OCI-LY1 (cell line): ENCODE measurements around the gene OTULINL.

Experiments used
- H2AFZ ChIP-seq: fragments of 200-600 bp; sonication (generic), shearing (Covaris generic); 2 replicates; pipeline ENCODE4 v1.6.0; 2014; ENCODE audit warnings: antibody characterized with exemption, mild to moderate bottlenecking, low read length
- H3F3A ChIP-seq: fragments of 200-600 bp; sonication (generic), shearing (Covaris generic); 2 replicates; pipeline ENCODE4 v1.6.0; 2014; ENCODE audit warnings: mild to moderate bottlenecking, antibody characterized with exemption, low read length, moderate library complexity; ENCODE audit not compliant: insufficient read depth
- H3K27ac ChIP-seq: fragments of 200-600 bp; sonication (generic); 2 replicates; pipeline ENCODE4 v1.5.1; 2014; ENCODE audit warnings: low read length, mixed run types, mild to moderate bottlenecking, low read depth; ENCODE audit not compliant: poor library complexity, severe bottlenecking
- H3K27me3 ChIP-seq: fragments of 200-600 bp; sonication (generic); 2 replicates; pipeline ENCODE4 v1.6.0; 2014; ENCODE audit warnings: antibody characterized with exemption, mild to moderate bottlenecking, low read length, moderate library complexity; ENCODE audit not compliant: insufficient read depth
- H3K36me3 ChIP-seq: fragments of 200-600 bp; sonication (generic); 2 replicates; pipeline ENCODE4 v1.6.1; 2014; ENCODE audit warnings: mild to moderate bottlenecking, antibody characterized with exemption, low read length, moderate library complexity, mixed read lengths; ENCODE audit not compliant: insufficient read depth
- H3K4me1 ChIP-seq: fragments of 200-600 bp; sonication (generic); 2 replicates; pipeline ENCODE4 v1.5.1; 2014; ENCODE audit warnings: mild to moderate bottlenecking, low read length, moderate library complexity; ENCODE audit not compliant: insufficient read depth, severe bottlenecking
- H3K4me2 ChIP-seq: fragments of 200-600 bp; sonication (generic), shearing (Covaris generic); 2 replicates; pipeline ENCODE4 v1.6.1; 2014; ENCODE audit warnings: low read length
- H3K4me3 ChIP-seq: fragments of 200-600 bp; sonication (generic); 2 replicates; pipeline ENCODE4 v1.5.1; 2014; ENCODE audit warnings: low read length, low read depth, mild to moderate bottlenecking, mixed read lengths; ENCODE audit not compliant: poor library complexity, severe bottlenecking
- H3K79me2 ChIP-seq: fragments of 200-600 bp; shearing (Covaris generic); 2 replicates; pipeline ENCODE4 v1.6.1; 2016; ENCODE audit warnings: mixed run types, low read length, mixed read lengths; ENCODE audit not compliant: insufficient read depth
- H3K9ac ChIP-seq: fragments of 200-600 bp; sonication (generic), shearing (Covaris generic); 2 replicates; pipeline ENCODE4 v1.6.1; 2014; ENCODE audit warnings: mild to moderate bottlenecking, low read length, mixed read lengths
- H3K9me2 ChIP-seq: fragments of 200-600 bp; sonication (generic), shearing (Covaris generic); 2 replicates; pipeline ENCODE4 v1.6.1; 2014; ENCODE audit warnings: low read depth, mild to moderate bottlenecking, low read length, mixed read lengths
- H3K9me3 ChIP-seq: fragments of 200-600 bp; shearing (Covaris generic); 2 replicates; pipeline ENCODE4 v1.6.1; 2014; ENCODE audit warnings: low read length, mixed read lengths
- H4K20me1 ChIP-seq: fragments of 200-600 bp; sonication (generic), shearing (Covaris generic); 2 replicates; pipeline ENCODE4 v1.6.0; 2016; ENCODE audit warnings: mild to moderate bottlenecking, low read length; ENCODE audit not compliant: insufficient read depth
- EZH2 ChIP-seq: fragments of 200-600 bp; sonication (generic), shearing (Covaris generic); IDR thresholded peaks from 2 replicates; pipeline ENCODE4 v1.8.0; 2017; ENCODE audit warnings: borderline replicate concordance, mixed run types, mild to moderate bottlenecking, antibody characterized with exemption, low read length, moderate library complexity, mixed read lengths
- TF ChIP-seq, protein P1 (sequence below): fragments of 200-600 bp; sonication (generic), shearing (Covaris generic); IDR thresholded peaks from 2 replicates; pipeline ENCODE4 v1.5.1; 2017; ENCODE audit warnings: mild to moderate bottlenecking, antibody characterized with exemption, low read length, moderate library complexity, mixed read lengths

OTULINL gene

DNA sequence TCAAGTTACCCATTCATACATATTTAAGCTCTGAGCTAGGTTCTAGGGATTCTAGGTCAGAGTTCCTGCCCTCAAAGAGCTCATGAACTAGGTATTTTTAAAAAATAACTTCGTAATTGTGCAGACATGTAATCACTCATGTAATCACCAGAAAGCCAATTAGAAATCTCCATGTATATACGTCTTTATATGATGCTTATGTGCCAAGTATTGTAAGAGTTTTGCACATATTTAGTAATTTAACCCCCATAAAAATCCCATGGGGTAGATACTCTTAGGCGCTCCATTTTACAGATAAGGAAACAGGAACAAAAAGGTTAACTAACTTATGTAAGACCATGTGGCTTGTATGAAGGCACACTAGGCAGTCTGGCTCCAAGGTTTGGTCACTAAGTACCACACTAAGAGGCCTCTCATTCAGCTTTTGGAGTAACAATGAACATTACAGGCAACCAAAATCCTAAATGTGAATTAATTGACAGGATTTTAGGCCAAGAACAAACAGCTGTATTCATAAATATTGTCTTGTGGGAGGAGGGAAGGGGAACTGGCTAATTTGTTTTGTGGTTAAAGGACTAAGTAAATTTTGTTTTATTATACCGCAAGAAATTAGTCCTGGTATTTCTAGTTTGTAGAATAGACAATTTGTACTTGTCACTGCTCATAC is 1.7 kb upstream of the OTULINL start:
- H3K4me2 ChIP-seq: no peak overlapping the region
- 0 out of 2 replicates have a peak, but pooled peaks cover 6% of the 10 kb centered on the region for H3K27me3 ChIP-seq
- H3F3A ChIP-seq: no peaks in the 10 kb centered on the region

DNA sequence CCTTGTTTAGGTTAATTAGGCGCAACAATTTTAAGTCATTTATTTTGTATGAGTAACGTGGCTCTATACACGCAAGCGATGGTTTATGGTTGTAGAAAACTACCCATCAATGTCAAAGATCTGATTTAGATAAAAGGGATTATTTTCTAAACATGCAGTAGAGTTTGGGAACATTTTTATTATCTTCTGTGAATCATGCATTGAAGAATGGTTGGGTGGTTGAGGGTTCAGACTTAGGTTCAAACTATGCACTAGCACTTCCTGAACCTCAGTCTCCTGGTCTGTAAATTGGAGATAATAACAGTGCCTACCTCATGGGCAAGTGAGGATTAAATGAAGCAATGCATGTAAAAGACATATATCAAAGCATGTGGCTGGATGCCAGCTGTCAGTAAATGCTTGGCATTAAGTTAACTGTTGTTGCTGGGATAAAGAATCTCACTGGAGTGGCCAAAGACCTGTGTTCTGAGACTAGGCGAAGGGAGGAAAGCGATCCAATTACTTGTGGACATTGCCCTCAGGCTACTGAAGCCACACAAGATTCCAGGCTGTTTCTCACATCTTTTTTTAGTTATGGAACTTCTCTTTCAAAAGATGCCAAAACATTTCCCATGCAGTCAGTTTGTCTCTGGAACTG is 1.1 kb upstream of the OTULINL start:
- Histone ChIP-seq H4K20me1 (no peaks in the 10 kb centered on the region), H3F3A (no peaks in the 10 kb centered on the region), H3K9me2 (no peaks in the 10 kb centered on the region), H3K4me1 (peaks cover 6% of the 10 kb centered on the region), H3K79me2 (no peaks in the 10 kb centered on the region), H3K9ac (no peak overlapping the region), H3K4me3 (no peak overlapping the region), H3K4me2 (no peak overlapping the region), H3K27ac (no peak overlapping the region), H3K27me3 (0 out of 2 replicates have a peak, but pooled peaks cover 6% of the 10 kb centered on the region), H2AFZ (no peak overlapping the region), H3K9me3 (no peaks in the 10 kb centered on the region), H3K36me3 (no peaks in the 10 kb centered on the region; the same call in 1 of the 2 replicates)
- TF ChIP-seq EZH2: no peak
- TF ChIP-seq, protein P1, sequence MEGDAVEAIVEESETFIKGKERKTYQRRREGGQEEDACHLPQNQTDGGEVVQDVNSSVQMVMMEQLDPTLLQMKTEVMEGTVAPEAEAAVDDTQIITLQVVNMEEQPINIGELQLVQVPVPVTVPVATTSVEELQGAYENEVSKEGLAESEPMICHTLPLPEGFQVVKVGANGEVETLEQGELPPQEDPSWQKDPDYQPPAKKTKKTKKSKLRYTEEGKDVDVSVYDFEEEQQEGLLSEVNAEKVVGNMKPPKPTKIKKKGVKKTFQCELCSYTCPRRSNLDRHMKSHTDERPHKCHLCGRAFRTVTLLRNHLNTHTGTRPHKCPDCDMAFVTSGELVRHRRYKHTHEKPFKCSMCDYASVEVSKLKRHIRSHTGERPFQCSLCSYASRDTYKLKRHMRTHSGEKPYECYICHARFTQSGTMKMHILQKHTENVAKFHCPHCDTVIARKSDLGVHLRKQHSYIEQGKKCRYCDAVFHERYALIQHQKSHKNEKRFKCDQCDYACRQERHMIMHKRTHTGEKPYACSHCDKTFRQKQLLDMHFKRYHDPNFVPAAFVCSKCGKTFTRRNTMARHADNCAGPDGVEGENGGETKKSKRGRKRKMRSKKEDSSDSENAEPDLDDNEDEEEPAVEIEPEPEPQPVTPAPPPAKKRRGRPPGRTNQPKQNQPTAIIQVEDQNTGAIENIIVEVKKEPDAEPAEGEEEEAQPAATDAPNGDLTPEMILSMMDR: no peak

More for the DNA sequence above, 1.7 kb upstream of the OTULINL start:
- Histone ChIP-seq H3K4me1 (peaks cover 6% of the 10 kb centered on the region), H3K9me2 (no peaks in the 10 kb centered on the region), H3K4me3 (no peak overlapping the region), H3K9me3 (no peaks in the 10 kb centered on the region), H3K9ac (no peak overlapping the region), H3K27ac (no peak overlapping the region), H3K79me2 (no peaks in the 10 kb centered on the region), H4K20me1 (no peaks in the 10 kb centered on the region), H3K36me3 (no peaks in the 10 kb centered on the region; the same call in 1 of the 2 replicates), H2AFZ (no peak overlapping the region)
- TF ChIP-seq, protein P1: no peak
- no peak for TF ChIP-seq EZH2

DNA sequence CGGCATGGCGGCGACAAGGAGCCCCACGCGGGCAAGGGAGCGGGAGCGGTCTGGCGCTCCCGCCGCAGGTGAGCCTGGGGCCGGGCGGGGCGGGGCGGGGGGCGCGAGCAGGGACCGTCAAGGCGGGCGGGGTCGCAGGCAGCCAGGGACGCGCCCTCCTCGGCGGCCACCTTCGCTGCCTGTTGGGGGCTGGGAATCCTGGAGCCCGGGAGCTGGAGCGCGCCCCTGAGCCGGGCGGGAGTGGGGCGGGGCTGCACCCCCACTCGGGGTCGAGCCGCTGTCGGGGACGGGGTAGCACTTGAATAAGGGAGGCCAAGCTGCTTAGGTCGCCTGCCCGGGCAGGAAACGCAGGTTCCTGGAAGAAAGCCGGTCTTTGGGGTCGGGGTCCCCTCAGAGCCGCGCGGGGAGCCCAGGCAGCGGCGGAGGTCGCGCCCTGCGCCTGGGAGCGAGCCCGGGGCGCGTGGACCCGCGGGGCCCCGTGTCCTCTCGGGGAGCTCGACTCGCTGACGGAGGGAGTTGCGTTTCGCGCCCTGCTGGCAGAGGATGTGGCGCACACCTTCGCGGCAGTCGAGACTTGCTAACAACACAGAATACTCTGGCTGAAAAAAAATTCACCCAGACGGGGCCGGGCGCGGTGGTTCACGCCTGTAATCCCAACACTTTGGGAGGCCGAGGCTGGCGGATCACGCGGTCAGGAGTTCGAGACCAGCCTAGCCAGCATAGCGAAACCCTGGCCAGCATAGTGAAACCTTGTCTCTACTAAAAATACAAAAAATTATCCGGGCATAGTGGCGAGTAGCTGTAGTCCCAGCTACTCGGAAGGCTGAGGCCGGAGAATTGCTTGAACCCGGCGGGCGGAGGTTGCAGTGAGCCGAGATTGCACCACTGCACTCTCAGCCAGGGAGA is 552 bp downstream of the OTULINL start:
- peak overlapping the region; percentile 90 for H3K4me2 ChIP-seq
- no peaks in the 10 kb centered on the region; the same call in 1 of the 2 replicates for H3K36me3 ChIP-seq
- no peaks in the 10 kb centered on the region for H3K79me2 ChIP-seq
- H3K4me3 ChIP-seq: peak overlapping the region; percentile 64
- H3K27ac ChIP-seq: no peak overlapping the region
- H3K9ac ChIP-seq: peak overlapping the region; percentile 46; the same call in 1 of the 2 replicates
- peaks cover 6% of the 10 kb centered on the region for H3K4me1 ChIP-seq
- H3K9me2 ChIP-seq: no peaks in the 10 kb centered on the region
- H3K27me3 ChIP-seq: 0 out of 2 replicates have a peak, but pooled peaks cover 6% of the 10 kb centered on the region
- H3K9me3 ChIP-seq: no peaks in the 10 kb centered on the region
- H2AFZ ChIP-seq: no peak overlapping the region; the same call in 1 of the 2 replicates
- no peaks in the 10 kb centered on the region for H3F3A ChIP-seq
- H4K20me1 ChIP-seq: no peaks in the 10 kb centered on the region
- TF ChIP-seq EZH2: no peak
- TF ChIP-seq, protein P1: no peak
